Skeletal muscle satellite cell (primary cell): ENCODE data around the gene KBTBD4. TPM values are rescaled to one million over a fixed set of nuclear protein-coding genes. Genes with fewer than 3 reads are reported as not detected.

Experiments used
- small RNA-seq: library from RNA; depleted of rRNA; stranded (forward); fragments of <200 nt; gene quantifications from one replicate; pipeline ENCODE3, GENCODE V24; 2012

KBTBD4 gene

Small RNAs within 50 kb of the gene (small RNA-seq; reads per million reads assigned to genes)
- gene RN7SL652P: not detected
- gene RNU5E-10P: not detected
